HL-60 (cell line): Measurements from ENCODE around the gene ADAM17.

Source experiments
- GABPA ChIP-seq: IDR thresholded peaks from 2 replicates; pipeline ENCODE4 v1.6.1; 2012; ENCODE audit warnings: low read depth
- POLR2AphosphoS5 ChIP-seq: IDR thresholded peaks from 2 replicates; pipeline ENCODE4 v1.6.1; 2012; ENCODE audit warnings: low read depth
- TF ChIP-seq, protein P1 (sequence below): IDR thresholded peaks from one replicate; pipeline ENCODE4 v1.5.1; 2011; ENCODE audit warnings: low read length, control low read depth, inconsistent platforms; ENCODE audit not compliant: insufficient read depth
- TF ChIP-seq, protein P2 (sequence below): IDR thresholded peaks from 2 replicates; pipeline ENCODE4 v1.6.1; 2012; ENCODE audit warnings: low read depth; ENCODE audit not compliant: insufficient replicate concordance

DNA sequence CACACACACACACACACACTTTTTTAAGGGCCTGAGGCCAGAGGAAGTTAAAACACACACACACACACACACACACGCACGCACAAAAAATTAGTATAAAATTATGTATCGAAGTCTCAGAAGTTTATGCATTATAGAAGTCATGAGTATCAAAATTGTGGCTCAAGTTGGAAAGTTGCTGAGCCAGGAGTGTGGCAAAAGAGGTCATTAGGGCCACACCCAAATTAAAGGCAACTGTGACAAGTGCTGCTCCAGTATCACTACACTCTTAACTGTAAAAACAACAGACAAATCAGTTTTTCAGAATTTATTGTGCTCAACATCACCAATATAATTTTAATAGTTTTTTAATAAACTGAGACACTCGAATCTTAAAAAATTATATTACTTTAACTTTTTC, 38.3 kb upstream of the ADAM17 start:
- TF ChIP-seq, protein P1, sequence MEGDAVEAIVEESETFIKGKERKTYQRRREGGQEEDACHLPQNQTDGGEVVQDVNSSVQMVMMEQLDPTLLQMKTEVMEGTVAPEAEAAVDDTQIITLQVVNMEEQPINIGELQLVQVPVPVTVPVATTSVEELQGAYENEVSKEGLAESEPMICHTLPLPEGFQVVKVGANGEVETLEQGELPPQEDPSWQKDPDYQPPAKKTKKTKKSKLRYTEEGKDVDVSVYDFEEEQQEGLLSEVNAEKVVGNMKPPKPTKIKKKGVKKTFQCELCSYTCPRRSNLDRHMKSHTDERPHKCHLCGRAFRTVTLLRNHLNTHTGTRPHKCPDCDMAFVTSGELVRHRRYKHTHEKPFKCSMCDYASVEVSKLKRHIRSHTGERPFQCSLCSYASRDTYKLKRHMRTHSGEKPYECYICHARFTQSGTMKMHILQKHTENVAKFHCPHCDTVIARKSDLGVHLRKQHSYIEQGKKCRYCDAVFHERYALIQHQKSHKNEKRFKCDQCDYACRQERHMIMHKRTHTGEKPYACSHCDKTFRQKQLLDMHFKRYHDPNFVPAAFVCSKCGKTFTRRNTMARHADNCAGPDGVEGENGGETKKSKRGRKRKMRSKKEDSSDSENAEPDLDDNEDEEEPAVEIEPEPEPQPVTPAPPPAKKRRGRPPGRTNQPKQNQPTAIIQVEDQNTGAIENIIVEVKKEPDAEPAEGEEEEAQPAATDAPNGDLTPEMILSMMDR = no peak
- TF ChIP-seq POLR2AphosphoS5 (no peak), GABPA (no peak)
- TF ChIP-seq, protein P2, sequence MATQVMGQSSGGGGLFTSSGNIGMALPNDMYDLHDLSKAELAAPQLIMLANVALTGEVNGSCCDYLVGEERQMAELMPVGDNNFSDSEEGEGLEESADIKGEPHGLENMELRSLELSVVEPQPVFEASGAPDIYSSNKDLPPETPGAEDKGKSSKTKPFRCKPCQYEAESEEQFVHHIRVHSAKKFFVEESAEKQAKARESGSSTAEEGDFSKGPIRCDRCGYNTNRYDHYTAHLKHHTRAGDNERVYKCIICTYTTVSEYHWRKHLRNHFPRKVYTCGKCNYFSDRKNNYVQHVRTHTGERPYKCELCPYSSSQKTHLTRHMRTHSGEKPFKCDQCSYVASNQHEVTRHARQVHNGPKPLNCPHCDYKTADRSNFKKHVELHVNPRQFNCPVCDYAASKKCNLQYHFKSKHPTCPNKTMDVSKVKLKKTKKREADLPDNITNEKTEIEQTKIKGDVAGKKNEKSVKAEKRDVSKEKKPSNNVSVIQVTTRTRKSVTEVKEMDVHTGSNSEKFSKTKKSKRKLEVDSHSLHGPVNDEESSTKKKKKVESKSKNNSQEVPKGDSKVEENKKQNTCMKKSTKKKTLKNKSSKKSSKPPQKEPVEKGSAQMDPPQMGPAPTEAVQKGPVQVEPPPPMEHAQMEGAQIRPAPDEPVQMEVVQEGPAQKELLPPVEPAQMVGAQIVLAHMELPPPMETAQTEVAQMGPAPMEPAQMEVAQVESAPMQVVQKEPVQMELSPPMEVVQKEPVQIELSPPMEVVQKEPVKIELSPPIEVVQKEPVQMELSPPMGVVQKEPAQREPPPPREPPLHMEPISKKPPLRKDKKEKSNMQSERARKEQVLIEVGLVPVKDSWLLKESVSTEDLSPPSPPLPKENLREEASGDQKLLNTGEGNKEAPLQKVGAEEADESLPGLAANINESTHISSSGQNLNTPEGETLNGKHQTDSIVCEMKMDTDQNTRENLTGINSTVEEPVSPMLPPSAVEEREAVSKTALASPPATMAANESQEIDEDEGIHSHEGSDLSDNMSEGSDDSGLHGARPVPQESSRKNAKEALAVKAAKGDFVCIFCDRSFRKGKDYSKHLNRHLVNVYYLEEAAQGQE = no peak
